Prostate gland (tissue), 2 donors: Measurements from ENCODE around the gene IGSF22. TPM values are rescaled to one million over a fixed set of nuclear protein-coding genes. Genes with fewer than 3 reads are reported as not detected.

Source experiments
- DNase-seq: peaks from one replicate; pipeline ENCODE4 v3.0.0-alpha.2; 2019; ENCODE audit warnings: low spot score
- H3K27ac ChIP-seq, 2 donors: fragments of 200-600 bp; sonication (generic); 2 replicates each; pipeline ENCODE4 v1.5.1; 2017 to 2019
- H3K27me3 ChIP-seq: fragments of 200-600 bp; sonication (generic); replicated peaks from 2 replicates; pipeline ENCODE4 v1.5.1; 2019; ENCODE audit not compliant: insufficient read depth
- H3K36me3 ChIP-seq, 2 donors: fragments of 200-600 bp; sonication (generic); 1 replicate in 1 of 2; 2 replicates in 1 of 2; pipeline versions ENCODE4 v1.5.1 to v1.8.1; 2017 to 2019
- H3K4me1 ChIP-seq: fragments of 200-600 bp; sonication (generic); replicated peaks from 2 replicates; pipeline ENCODE4 v1.5.1; 2019
- H3K4me3 ChIP-seq, 2 donors: fragments of 200-600 bp; sonication (generic); 2 replicates each; pipeline ENCODE4 v1.5.1; 2017 to 2019
- H3K9me3 ChIP-seq: fragments of 200-600 bp; sonication (generic); 2 replicates; pipeline ENCODE4 v1.5.1; 2017
- CTCF ChIP-seq, 4 experiments: fragments of 200-600 bp in 2 of 4; fragments of 450-650 bp in 2 of 4; sonication (generic) in 2 of 4; IDR thresholded peaks; 1 replicate in 3 of 4; 2 replicates in 1 of 4; pipeline ENCODE4 v1.5.1; 2016 to 2019; ENCODE audit warnings: antibody characterized with exemption in 4 of 4, mild to moderate bottlenecking in 2 of 4, moderate library complexity in 2 of 4
- POLR2A ChIP-seq: fragments of 450-650 bp; IDR thresholded peaks from one replicate; pipeline ENCODE4 v1.6.1; 2016; ENCODE audit warnings: antibody characterized with exemption, mild to moderate bottlenecking
- POLR2AphosphoS5 ChIP-seq: sonication (generic); formaldehyde crosslinking; IDR thresholded peaks from one replicate; pipeline ENCODE4 v1.6.1; 2017; ENCODE audit warnings: antibody characterized with exemption
- WGBS: methylation state at CpG from one replicate; pipeline ENCODE4 v1.1.5; 2018; 5-methylcytosine and 5-hydroxymethylcytosine counted together
- intact Hi-C: fragments of 100-400 bp; cut with DNase I; formaldehyde crosslinking; loops from one replicate; pipeline ENCODE4 v1.14.2; 2022
- total RNA-seq, 2 donors: library from RNA; depleted of rRNA; stranded (reverse); fragments of >200 nt; gene quantifications; one replicate each; pipeline ENCODE4 v1.1.0, GENCODE V29; 2016

The IGSF22 gene
- total RNA-seq, 2 donors from 2014 or later, result 0.82 to 1.1 TPM

DNA sequence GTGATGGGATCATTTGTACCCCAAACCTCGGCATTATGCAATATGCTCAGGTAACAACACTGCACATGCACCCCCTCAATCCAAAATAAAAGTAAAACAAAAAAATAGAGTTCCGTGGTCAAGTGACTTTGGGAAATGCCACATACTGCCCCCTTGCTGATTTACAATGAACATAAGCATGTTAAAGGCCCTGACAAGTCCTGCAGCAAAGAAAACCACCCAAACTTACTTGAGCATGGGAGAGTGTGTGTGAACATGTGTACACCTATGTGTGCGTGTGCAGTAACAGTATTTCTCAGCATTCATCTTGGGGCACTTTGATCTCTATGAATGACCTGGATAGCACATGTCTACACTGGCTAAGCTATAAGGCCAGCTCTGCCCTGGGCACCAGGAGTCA lies 15.8 kb upstream of the IGSF22 start:
- H3K27me3 ChIP-seq, result no peaks in the 10 kb centered on the region
- H3K9me3 ChIP-seq, result no peaks in the 10 kb centered on the region
- DNase-seq, result no peak
- intact Hi-C loops, result no loop called here
- WGBS, result 92% methylated on average over 3 of the region's 3 CpGs
- H3K36me3 ChIP-seq, result no peaks in the 10 kb centered on the region
- no peak overlapping the region for H3K4me3 ChIP-seq
- H3K27ac ChIP-seq, result no peak overlapping the region
- TF ChIP-seq CTCF (IDR thresholded peaks at IDR 0.05) (no peak), POLR2AphosphoS5 (no peak), POLR2A (no peak)
- H3K4me1 ChIP-seq, result no peaks in the 10 kb centered on the region

- no peaks in the 10 kb centered on the region for H3K27me3 ChIP-seq
- H3K4me1 ChIP-seq, result no peaks in the 10 kb centered on the region
- no peak for DNase-seq
- no peak overlapping the region for H3K4me3 ChIP-seq
- H3K36me3 ChIP-seq, result no peaks in the 10 kb centered on the region
- intact Hi-C loops, result loop anchor here (10.0 kb wide), 1 partner anchor 625 kb away; no protein-coding TSS in a partner anchor
- no peak overlapping the region for H3K27ac ChIP-seq
- TF ChIP-seq CTCF (IDR thresholded peaks at IDR 0.05), result no peak
- no peak for TF ChIP-seq POLR2AphosphoS5
- TF ChIP-seq POLR2A, result no peak
- H3K9me3 ChIP-seq, result no peaks in the 10 kb centered on the region
- 60% methylated on average over 4 of the region's 4 CpGs for WGBS
These were observed 13.7 kb upstream of the IGSF22 start for GRCh38 chr11:18739685-18740084.

DNA sequence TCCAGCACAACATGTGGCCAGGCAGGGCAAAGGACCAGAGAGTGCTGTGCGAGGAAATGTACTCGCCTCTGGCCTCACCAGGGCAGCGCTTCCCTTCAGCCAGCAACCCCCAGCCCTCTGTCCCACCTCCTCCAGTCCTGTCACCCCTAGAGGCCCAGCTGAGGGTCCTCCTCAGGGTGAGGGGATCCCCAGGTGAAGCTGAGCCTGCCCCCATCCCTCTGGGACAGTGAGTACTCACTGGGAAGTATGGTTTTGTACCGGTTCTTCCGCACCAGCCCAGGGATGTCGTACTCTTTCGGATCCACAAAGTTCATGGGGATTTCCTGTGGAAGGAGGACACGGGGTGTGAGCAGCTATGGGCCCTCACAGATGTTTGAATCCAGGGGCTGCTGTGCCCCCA lies 11.7 kb upstream of the IGSF22 start:
- no peaks in the 10 kb centered on the region for H3K4me1 ChIP-seq
- H3K36me3 ChIP-seq, result no peaks in the 10 kb centered on the region
- 88% methylated on average over 8 of the region's 8 CpGs for WGBS
- TF ChIP-seq POLR2A, result no peak
- no peak for TF ChIP-seq POLR2AphosphoS5
- TF ChIP-seq CTCF (IDR thresholded peaks at IDR 0.05), result no peak
- no peak overlapping the region for H3K4me3 ChIP-seq
- no peak overlapping the region for H3K27ac ChIP-seq
- no peak for DNase-seq
- no peaks in the 10 kb centered on the region for H3K9me3 ChIP-seq
- H3K27me3 ChIP-seq, result no peaks in the 10 kb centered on the region
- intact Hi-C loops, result loop anchor here (10.0 kb wide), 1 partner anchor 623 kb away; no protein-coding TSS in a partner anchor

DNA sequence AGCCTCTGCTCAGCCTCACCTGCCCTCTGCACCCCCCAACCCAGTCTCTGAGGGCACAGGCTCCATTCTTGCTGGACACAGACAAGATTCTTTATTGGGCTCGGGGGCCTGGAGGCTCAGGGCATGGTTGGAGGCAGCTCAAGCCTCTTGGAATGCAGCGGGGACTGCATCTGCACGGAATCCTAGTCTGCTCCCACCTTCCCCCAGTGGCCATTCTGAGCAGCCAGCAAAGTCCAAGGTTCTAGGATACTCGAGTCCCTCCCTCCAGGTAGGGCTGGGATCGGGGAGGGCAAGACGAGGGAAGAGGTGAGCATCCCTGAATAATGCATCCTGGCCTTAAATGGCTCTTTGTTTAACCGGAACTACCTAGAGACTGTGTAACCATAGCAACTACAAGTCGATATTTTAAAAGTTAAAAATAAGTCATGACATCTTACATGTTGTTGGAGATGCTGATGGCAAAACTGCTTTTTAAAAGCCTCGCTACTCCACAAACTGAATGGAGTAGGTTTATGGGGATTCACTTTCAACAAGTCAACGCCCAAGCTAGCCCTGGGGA lies 10.7 kb upstream of the IGSF22 start:
- Histone ChIP-seq H3K27ac (no peak overlapping the region), H3K9me3 (no peaks in the 10 kb centered on the region), H3K4me3 (no peak overlapping the region), H3K27me3 (no peaks in the 10 kb centered on the region), H3K36me3 (no peaks in the 10 kb centered on the region), H3K4me1 (no peaks in the 10 kb centered on the region)
- TF ChIP-seq POLR2A (no peak), CTCF (IDR thresholded peaks at IDR 0.05) (no peak), POLR2AphosphoS5 (no peak)
- intact Hi-C loops, result loop anchor here (10.0 kb wide), 1 partner anchor 622 kb away; no protein-coding TSS in a partner anchor
- WGBS, result 66% methylated on average over 10 of the region's 10 CpGs
- no peak for DNase-seq

DNA sequence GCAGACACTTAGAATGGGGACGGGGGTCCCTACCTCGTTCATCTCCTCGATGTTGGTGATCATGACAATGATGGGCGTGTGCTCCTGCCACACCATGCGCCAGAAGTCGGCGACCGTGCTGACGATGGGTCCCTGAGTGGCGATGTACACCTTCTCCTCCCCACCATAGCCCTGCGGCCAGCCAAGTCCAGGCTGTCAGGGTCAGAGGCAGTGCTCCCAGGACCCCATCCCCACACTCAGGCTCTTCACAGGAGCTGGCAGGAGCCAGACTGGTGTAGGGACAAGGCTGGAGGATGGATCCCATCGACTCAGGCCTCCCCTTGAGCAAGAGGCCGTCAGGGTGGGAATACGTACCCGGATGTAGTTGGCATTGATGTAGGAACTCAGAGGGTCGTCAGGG lies 7.2 kb upstream of the IGSF22 start:
- Histone ChIP-seq H3K36me3 (no peaks in the 10 kb centered on the region), H3K4me3 (no peak overlapping the region), H3K27ac (no peak overlapping the region), H3K9me3 (no peaks in the 10 kb centered on the region), H3K27me3 (no peaks in the 10 kb centered on the region), H3K4me1 (no peaks in the 10 kb centered on the region)
- WGBS, result 81% methylated on average over 16 of the region's 16 CpGs
- intact Hi-C loops, result loop anchor here (5.0 to 10.0 kb wide), 2 partner anchors 146 to 618 kb away; partner anchors contain the start of gene UEVLD
- TF ChIP-seq POLR2AphosphoS5 (no peak), POLR2A (no peak), CTCF (IDR thresholded peaks at IDR 0.05) (no peak)
- DNase-seq, result no peak
